Right kidney (tissue), 1 donor: Measurements from ENCODE around the gene CEL.
A peak's percentile ranks its signal among the peaks of the same experiment; 100 is the strongest.

Experiments
- DNase-seq: peaks from one replicate; pipeline ENCODE4 v3.0.0-alpha.2; 2016

Gene CEL

GRCh38 chr9:133104718-133105460, 43.1 kb downstream of the CEL start:
- no peak for DNase-seq

GRCh38 chr9:133105461-133105770, 43.6 kb downstream of the CEL start:
- DNase-seq, result no peak

GRCh38 chr9:133106511-133107244, 44.9 kb downstream of the CEL start:
- no peak for DNase-seq

GRCh38 chr9:133107245-133107722, 45.5 kb downstream of the CEL start:
- DNase-seq, result no peak

- no peak for DNase-seq
These were observed 46.4 kb downstream of the CEL start for GRCh38 chr9:133107961-133108793.

- no peak for DNase-seq
These were observed 47.2 kb downstream of the CEL start for GRCh38 chr9:133108794-133109641.

GRCh38 chr9:133109931-133110650, 48.3 kb downstream of the CEL start:
- no peak for DNase-seq

- DNase-seq, result no peak
These were observed 50.3 kb downstream of the CEL start for GRCh38 chr9:133111808-133112662.

- no peak for DNase-seq
These were observed 50.9 kb downstream of the CEL start for GRCh38 chr9:133112663-133113026.

GRCh38 chr9:133113163-133113948, 51.6 kb downstream of the CEL start:
- peak; percentile 49 for DNase-seq

GRCh38 chr9:133113949-133114885, 52.4 kb downstream of the CEL start:
- peak; percentile 58 for DNase-seq

GRCh38 chr9:133114886-133115603, 53.3 kb downstream of the CEL start:
- no peak for DNase-seq

- no peak for DNase-seq
These were observed 54.0 kb downstream of the CEL start for GRCh38 chr9:133115604-133116345.

GRCh38 chr9:133116346-133117231, 54.8 kb downstream of the CEL start:
- no peak for DNase-seq

GRCh38 chr9:133117271-133118178, 55.7 kb downstream of the CEL start:
- no peak for DNase-seq
